Hematopoietic multipotent progenitor cell treated with erythropoietin and hydrocortisone succinate and interleukin-3 and kit ligand, for 15 days (in vitro differentiated cells): ENCODE data around the gene PLCD1.

Source experiments
- DNase-seq: peaks from one replicate; pipeline ENCODE4 v3.0.0-alpha.2; 2015; ENCODE audit warnings: low spot score

The PLCD1 gene

DNA sequence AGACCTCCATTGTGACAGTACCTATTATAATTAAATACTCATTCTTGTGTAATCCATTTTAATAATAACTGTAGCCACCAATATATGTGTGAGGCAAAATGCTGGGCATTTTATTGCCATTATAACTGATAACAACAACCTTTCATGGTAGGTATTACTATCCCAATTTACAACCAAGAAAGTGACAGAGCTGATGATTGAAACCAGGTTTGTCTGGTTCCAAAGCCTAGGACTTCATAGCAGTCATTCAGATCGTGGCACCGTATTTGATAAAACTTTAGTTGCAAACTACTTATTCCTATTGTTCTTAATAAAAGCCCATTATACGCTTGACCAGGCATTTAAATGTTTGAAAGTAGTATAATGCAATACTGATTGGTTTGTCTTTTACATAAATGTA is 65.3 kb downstream of the PLCD1 start:
- no peak for DNase-seq

DNA sequence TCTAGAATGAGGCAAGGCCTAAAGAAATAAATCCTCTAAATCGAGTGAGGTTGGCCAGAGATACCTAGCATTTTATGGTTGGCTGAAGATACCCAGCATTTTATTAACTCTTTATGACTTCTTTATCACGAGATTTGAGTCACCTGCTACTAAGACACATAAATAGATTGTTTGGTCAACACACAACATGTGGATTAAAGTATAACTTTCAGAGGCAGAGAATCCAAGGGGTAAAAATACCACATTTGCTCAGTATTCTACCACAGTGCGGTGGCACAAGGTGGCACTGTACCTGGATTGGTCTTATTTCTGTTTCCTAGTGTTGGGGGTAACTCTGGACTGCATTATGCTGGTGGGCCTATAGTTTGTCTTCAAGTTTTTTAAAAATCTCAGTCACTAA is 65.8 kb downstream of the PLCD1 start:
- no peak for DNase-seq

DNA sequence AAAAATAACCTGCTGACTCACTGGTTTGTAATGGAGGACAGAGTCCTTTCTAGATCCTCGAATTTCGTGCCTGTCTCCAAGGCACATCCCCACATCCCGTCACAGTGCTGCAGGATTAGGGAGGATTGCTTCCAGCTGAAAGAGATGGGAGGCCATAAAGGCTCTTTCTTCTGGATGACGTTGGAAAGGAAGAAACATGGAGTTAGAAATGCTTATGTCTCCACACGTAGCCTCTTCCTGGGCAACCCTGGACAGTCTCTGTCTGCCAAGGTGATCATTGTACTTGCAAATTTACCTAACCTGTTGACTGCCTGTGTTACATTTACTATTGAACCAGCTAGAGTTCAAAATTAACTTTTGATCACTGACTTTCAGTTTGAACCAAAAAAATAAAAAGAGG is 66.4 kb downstream of the PLCD1 start:
- no peak for DNase-seq

DNA sequence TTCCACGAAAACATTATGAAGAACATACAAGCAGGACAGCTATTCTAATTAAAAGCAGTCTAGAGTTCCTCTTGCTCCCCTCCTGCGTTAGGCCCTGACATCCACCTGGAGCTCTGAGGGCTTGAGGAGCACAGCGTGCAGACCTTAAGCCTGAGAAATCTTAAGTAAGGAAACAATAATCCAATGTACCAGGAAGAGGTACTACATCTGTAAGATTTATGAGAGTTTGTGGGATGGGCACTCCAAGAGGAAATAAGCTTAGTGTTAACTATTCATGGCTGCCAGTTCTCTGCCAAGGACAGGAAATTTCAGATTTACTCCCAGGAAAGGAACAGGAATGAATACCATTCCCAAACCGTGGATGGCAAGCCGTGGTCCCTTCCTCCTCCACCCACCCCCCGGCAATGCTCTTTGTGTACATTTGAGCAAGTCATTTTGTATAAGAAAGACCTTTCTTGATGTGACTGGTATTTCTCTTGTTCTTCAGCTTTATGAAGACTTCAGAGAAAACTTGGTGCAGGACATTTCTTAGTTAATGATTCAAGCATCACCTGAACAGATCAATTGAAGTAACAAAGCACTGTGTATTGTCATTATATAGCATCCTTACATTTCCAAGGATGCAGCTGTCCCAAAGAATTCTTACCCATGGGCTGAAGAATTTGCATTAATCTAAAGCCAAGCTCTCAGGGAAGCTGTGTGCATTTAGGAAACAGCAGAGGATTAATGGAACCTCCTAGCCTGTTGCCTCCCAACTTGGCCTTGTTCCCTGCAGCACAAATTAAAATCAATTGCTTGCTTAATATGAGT is 67.6 kb downstream of the PLCD1 start:
- DNase-seq, result no peak

DNA sequence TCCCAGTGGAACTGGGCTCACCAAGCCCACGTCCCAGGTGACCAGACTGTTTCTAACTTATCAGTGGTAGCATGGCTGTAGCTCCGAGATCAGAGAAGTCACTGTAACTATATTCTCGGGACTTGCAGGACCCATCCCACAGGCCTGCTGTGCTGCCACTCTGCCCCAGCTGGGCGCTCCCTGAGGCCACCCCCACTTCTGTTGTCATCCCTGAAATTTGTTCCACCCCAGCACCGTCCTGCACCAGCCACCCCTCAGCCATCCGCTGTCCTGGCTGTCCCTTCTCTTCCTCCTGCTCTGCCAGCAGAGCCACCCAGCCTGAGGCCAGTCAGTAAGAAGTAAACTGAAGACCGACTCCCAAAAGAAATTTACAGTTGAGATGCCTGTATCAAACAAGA is 71.9 kb downstream of the PLCD1 start:
- no peak for DNase-seq
